ENCODE measurements around the gene ICOSLG.
"Not testable (repeated sequence)": the region's sequence is repeated elsewhere in the genome, so short reads cannot be mapped to it uniquely, and the experiment has no call there.

The ICOSLG gene

GRCh38 chr21:44194451-44194850 lies 46.3 kb downstream of the ICOSLG start:
- intact Hi-C loops (cut with micrococcal nuclease); H3K9me3 Mint-ChIP-seq; H3K36me3 Mint-ChIP-seq (ENCODE audit: low read depth); H3K4me3 Mint-ChIP-seq; H3K4me1 Mint-ChIP-seq (ENCODE audit: low read depth); H3K27ac Mint-ChIP-seq; H3K27me3 Mint-ChIP-seq: not testable (repeated sequence)

DNA sequence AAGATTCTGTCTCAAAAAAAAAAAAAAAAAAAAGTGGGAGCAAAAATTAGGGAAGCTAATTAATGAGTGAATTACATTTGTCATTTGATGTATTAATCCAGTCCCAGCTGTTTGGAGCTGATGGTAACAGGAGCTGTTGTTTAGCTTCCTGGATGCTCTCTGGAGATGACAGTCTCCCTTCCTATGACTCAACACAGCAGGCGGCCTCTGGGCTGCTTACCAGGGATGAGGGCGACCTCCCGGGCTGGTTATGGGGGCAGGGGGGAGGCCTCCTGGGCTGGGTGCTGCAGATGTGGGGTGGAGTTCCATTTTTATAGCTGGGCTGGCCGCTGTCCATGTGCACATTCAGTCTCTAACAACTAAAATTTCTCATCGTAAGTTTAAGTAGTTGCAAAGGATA lies 47.6 kb downstream of the ICOSLG start:
- H3K4me1 Mint-ChIP-seq (ENCODE audit: low read depth); H3K9me3 Mint-ChIP-seq; H3K4me3 Mint-ChIP-seq; H3K36me3 Mint-ChIP-seq (ENCODE audit: low read depth); H3K27ac Mint-ChIP-seq; H3K27me3 Mint-ChIP-seq; intact Hi-C loops (cut with micrococcal nuclease): not testable (repeated sequence)

DNA sequence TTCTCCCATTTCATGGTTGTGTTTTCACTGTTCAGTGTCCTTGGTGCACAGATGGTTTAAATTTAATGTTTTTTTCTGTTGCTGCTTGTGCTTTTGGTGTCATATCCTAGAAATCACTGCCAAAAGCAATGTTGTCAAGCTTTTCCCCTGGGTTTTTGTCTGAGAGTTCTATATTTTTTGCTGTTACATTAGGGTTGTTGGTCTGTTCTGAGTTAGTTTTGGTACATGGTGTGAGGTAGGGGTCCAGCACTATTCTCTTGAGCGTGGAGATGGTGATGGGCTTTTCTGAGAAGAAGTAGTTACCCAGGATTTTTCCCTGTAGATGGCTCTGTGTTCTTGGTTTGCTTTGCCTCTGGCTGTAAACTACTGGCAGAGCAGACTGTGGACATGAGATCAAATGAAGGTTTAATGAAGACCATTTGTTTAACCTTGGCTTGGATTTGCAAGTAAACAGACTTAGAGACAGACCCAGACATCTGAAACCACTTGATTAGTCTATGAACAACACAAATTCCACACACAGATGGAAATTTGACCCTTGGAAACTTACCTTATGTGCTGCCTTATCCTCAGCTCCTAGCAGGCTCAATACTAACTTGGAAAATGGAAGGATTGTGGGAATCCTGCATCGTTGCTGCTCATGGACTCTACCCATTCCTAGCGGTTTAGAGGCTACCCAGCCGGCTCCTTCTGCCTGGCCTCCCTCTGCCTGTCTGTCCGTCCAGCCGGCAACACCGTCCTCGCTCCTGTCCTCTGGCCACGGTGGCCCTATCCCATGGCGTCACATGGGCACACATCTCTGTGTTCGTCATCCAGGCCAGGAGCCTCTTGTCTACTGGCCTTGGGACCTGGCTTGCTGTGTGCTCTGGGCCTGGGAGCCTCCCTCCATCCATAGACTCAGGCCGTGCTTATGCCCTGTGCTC lies 50.1 kb downstream of the ICOSLG start:
- H3K9me3 Mint-ChIP-seq; H3K4me1 Mint-ChIP-seq (ENCODE audit: low read depth); H3K27me3 Mint-ChIP-seq; H3K36me3 Mint-ChIP-seq (ENCODE audit: low read depth); H3K27ac Mint-ChIP-seq; intact Hi-C loops (cut with micrococcal nuclease); H3K4me3 Mint-ChIP-seq: not testable (repeated sequence)

- H3K36me3 Mint-ChIP-seq (ENCODE audit: low read depth); H3K27ac Mint-ChIP-seq; H3K4me1 Mint-ChIP-seq (ENCODE audit: low read depth); H3K9me3 Mint-ChIP-seq; H3K4me3 Mint-ChIP-seq; intact Hi-C loops (cut with micrococcal nuclease); H3K27me3 Mint-ChIP-seq: not testable (repeated sequence)
Measured at GRCh38 chr21:44184862-44185261, 55.9 kb downstream of the ICOSLG start.

GRCh38 chr21:44182202-44182601 lies 58.5 kb downstream of the ICOSLG start:
- H3K4me3 Mint-ChIP-seq; H3K36me3 Mint-ChIP-seq (ENCODE audit: low read depth); H3K9me3 Mint-ChIP-seq; H3K27me3 Mint-ChIP-seq; intact Hi-C loops (cut with micrococcal nuclease); H3K4me1 Mint-ChIP-seq (ENCODE audit: low read depth); H3K27ac Mint-ChIP-seq: not testable (repeated sequence)

GRCh38 chr21:44181506-44181905 lies 59.2 kb downstream of the ICOSLG start:
- H3K9me3 Mint-ChIP-seq; H3K4me1 Mint-ChIP-seq (ENCODE audit: low read depth); H3K4me3 Mint-ChIP-seq; H3K36me3 Mint-ChIP-seq (ENCODE audit: low read depth); H3K27me3 Mint-ChIP-seq; intact Hi-C loops (cut with micrococcal nuclease); H3K27ac Mint-ChIP-seq: not testable (repeated sequence)

- not testable (repeated sequence) for H3K4me1 Mint-ChIP-seq (ENCODE audit: low read depth); H3K9me3 Mint-ChIP-seq
Measured at GRCh38 chr21:44176127-44176526, 64.6 kb downstream of the ICOSLG start.

DNA sequence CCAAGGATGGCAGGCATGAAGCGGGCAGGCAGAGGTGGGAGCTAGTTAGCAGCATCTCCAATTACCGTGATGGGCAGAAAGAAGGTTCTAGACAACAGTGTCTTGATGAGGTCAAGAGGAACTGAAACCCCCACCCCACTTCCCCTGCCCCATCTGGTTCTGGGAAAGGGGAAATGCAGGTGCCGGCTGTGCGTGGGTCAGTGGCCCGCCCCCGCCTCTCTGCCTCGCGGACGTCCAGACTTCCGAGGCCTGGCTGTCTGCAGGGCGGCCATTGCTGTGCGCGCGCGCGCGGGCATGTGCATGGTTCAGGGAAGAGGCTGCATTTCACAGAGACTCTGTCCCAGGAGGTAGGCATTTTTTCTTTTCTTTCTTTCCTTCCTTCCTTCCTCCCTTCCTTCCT lies 65.6 kb downstream of the ICOSLG start:
- H3K9me3 Mint-ChIP-seq; intact Hi-C loops (cut with micrococcal nuclease); H3K27me3 Mint-ChIP-seq; H3K4me1 Mint-ChIP-seq (ENCODE audit: low read depth); H3K36me3 Mint-ChIP-seq (ENCODE audit: low read depth); H3K4me3 Mint-ChIP-seq; H3K27ac Mint-ChIP-seq: not testable (repeated sequence)

More at GRCh38 chr21:44176127-44176526, 64.6 kb downstream of the ICOSLG start:
- H3K27ac Mint-ChIP-seq; H3K4me3 Mint-ChIP-seq; intact Hi-C loops (cut with micrococcal nuclease); H3K27me3 Mint-ChIP-seq; H3K36me3 Mint-ChIP-seq (ENCODE audit: low read depth): not testable (repeated sequence)
